GM21367 (cell line): ENCODE measurements around the gene SNX5.
"Not testable (repeated sequence)": the region's sequence is repeated elsewhere in the genome, so short reads cannot be mapped to it uniquely, and the experiment has no call there.

Experiments used
- ATAC-seq: cut with Tn5 transposase; IDR thresholded peaks from one replicate; pipeline ENCODE4 v1.9.1; 2021; ENCODE audit not compliant: unreplicated experiment

Gene SNX5

DNA sequence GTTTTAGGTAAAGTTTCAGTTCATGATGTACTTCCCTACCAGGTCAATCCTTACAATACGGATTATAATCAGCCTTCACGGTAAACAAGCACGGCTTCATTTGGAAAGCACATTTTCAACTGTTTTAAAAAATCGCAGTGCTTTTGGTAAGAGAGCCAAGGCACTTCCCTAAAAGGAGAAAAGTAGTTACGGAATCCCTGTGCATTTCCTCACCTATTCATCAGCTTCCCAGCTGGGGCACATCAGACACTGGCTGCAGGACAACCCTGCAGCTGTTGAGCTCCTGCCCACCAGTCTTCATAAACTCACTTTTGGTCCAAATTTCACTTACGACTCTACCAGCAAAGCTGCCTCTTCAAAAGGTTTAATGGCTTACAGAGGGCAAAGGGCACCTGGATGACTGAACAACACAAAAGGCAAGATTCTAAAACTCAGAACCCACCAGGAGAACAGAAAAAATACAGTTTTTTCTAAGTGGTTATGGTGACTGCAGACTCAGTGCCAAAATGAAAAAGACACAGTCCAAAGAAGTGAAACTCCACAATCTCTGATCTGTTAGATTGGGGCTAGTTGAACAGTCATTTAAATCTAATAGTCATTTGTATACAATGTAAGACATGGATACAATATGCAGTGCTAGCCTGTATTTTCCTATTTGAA, 7.5 kb downstream of the SNX5 start:
- no peak for ATAC-seq

DNA sequence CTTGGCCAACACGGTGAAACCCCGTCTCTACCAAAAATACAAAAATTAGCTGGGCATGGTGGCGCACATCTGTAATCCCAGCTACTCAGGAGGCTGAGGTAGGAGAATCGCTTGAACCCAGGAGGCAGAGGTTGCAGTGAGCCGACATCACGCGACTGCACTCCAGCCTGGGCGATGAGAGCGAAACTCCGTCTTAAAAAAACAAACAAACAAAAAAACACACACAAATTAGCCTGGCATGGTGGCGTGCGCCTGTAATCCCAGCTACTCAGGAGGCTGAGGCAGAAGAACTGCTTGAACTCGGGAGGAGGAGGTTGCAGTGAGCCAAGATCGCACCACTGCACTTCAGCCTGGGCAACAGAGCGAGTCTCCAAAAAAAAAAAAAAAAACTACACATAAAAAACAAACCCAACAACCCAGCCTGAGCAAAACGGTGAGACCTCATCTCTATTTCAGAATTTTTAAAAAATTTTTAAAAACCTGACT, 8.2 kb downstream of the SNX5 start:
- ATAC-seq, result not testable (repeated sequence)

DNA sequence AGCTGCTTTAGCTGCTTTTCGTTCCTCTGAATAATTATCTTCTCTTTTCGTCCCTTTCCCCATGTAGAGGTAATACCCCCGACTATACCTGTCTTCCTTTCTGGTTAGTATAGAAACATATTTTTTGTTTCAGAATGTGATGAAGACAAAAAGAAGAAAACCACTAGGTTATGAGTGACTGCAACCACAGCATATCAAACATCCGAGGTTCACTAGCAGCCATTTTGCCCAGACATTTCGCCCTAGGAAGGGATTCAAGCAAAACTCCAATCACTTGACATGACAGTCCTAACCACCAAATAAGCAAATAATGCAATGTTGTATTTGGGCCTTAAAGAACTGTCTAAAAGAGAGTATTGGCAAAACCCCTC, 9.4 kb downstream of the SNX5 start:
- no peak for ATAC-seq

DNA sequence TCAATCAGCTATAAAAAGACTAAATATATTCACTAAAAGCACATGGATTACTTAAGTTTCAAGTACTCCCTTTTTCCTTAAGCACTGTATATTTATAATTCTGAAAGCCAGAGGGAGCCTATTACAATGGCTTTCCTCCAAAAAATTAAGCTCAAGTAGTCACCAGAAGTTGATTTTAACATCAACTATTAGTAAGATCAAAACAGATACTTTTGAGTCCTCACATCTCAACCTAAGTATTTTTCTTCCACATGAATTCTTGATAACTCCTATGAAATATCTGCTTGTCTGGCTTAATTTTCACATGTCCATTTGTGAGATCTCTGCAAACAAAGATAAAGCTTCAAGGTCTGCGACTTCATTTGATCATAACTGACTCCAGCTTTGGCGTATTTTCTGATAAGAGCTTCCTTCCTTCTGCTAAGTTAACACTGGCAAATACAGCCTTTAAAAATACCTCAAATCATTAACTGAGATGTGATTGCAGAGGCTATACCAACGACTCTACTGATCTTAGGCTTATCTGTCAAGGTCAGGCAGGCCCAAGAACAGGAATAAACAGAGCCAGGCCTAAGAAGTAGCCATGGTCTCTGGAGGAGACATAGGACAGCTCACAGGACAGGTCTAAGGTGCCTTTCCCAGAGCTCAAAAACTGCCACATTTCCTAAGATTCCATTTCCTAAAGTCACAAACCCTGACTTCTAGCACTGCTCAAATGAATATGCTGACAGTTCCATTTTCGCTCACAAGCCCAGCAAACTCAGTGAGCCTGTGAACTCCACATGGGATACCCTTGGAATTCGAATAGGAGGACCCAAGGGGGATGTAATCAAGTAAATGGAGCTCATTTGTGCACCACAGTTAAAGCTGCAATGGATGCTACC, 10.0 kb downstream of the SNX5 start:
- no peak for ATAC-seq

DNA sequence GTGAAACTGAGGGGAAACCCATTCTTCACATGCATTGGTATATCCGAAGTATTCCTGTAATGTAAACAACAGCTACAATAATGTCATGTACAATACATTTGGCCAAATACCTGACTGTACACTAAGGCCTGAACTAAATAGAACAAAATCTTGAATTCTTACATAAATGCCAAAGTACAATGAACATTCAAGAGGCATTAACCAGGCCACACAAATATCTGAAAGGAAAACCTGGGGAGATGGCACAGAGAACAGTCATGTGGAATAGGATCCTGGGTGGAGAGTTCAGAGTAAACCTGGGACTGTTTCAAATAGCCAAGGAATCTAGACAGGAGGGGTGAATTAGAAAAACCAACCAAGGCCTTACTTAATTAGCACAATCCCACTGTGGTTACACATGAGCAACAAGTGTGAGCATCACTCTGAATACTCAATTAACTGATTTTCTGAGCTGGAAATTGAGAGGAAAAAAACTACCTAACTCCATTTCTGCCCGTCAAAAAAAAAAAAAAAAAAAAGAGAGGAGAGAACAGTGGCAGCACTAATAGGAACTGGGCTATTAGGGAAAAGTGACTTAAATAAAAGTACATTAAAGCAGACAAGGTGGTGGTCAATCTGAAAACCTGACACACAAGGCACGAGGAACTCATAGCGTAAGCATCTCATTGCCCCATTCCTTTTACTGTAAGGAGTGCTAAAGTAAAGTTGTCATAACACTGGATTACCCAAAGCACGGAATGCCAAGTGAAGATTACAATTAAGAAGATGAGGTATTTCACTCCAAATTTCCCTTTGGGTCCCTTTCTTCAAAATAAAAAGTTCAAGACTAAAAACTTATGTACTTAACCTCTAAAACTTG, 10.9 kb downstream of the SNX5 start:
- no peak for ATAC-seq

DNA sequence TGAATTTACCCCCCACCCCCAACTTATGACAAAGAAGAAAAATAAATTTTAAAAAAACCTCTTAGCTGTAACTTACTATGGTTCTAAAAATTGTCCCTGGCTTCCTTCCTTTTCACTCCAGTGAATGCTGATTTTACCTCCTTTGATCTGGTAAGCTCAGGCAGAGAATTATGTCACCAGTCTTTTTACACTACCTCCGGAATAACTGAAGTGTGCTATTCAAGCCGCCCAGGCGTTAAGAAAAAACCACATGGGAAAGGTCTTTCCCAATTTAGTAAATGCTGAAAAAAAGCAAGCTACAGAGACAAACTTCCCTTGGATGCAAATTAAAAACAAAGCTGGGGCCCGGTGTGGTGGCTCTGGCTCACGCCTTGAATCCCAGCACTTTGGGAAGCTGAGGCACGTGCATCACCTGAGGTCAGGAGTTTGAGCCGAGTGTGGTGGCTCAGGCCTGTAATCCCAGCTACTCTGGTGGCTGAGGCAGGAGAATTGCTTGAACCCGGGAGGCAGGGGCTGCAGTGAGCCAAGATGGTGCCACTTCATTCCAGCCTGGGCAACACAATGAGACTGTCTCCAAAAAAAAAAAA, 12.4 kb downstream of the SNX5 start:
- ATAC-seq, result no peak

DNA sequence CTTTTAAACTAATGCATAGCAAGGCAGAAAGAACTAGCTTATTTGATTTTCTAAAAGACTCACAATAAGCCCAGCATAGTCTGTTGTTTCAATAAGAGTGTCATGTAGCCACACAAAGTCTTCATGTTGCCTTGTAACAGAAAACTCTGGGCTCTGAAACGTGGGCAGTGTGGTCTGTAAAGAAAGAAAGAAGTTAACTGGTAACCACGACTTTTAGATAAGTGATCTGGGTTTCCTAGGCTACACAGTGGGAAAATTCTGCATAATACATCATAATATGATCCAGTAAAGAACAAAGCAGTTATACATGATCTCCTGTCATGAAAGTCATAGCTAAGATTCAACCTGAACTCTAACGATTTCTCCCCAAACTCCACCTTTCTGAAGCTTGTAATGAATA, 13.3 kb downstream of the SNX5 start:
- no peak for ATAC-seq

DNA sequence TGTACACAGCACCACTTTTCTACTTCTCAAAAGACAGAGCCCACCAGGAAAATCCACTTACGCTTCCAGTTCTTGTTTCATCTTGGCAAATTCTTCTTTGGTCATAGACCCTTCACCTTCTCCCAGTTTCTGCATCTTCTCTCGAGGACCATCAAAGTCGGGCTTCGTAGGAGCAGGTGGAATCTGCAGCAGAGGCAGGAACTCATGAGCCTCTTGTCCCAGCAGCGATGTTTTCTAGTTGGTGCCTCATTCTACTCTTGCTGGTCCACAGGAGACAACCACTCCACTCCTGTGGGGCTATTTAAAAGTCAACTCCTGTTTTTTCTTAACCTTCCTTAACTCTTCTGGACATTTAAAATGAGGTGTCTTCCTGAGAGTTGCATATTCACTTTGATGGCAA, 14.7 kb downstream of the SNX5 start:
- no peak for ATAC-seq

DNA sequence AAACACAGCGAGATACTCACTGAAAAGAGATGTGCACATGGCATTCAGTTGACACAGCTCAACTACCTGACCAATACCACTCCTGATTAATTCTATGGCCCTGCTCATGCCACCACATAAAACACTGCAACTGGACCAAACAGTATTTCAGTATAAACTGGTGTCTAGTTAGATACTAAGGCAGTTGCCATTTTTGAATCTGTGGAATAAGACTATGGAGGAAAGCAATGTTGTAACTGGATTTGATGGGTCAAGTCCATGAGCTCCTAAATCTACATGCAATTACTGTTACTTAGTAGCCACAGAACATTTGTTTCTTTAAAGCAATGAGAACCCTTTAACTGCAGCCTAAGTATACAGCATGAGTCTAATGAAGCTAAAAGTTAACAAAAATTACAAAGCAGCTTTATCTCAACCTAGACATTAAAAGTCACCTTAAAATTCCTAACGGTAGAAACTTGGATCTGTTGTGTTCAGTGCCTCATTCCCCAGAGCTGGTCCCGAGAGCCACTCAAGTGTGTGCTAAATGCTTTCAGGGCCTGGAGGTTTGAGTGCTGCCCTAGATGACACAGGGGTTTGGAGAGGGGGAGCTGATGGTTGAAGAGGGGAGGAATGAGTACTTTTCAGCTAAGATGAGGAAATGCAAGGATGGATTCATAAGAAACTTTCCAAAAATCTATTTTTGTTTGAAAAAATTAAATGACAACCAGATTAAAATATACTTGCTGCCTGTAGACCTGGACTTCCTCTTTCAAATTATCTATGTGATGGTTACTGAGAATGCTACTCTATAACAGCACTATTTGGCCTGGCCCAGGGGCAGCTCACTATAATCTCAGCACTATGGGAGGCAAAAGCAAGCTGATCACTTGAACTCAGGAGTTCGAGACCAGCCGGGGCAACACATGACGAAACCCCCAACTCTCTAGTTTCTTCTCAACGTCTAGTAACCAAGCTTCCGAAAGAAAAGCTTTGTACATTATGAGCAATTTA, 15.6 kb downstream of the SNX5 start:
- ATAC-seq, result no peak

DNA sequence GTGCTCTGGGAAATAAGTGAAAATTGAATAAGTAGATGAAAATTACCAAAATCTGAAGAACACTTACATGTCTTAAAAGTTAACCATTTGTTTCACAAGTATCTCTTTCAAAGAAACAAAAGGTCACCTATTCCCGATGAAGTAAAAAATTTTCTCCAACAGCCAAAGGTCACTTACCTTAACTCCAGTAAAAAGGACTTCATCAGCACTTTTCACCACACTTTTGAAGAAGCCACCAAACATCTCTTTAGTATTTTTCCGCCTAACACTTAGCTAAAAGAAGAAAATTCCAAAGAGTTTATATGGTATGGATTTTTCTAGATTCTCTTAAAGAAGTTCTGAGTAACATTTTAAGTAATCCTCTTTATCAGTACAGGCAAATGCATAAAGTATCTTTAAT, 17.3 kb downstream of the SNX5 start:
- ATAC-seq, result no peak

DNA sequence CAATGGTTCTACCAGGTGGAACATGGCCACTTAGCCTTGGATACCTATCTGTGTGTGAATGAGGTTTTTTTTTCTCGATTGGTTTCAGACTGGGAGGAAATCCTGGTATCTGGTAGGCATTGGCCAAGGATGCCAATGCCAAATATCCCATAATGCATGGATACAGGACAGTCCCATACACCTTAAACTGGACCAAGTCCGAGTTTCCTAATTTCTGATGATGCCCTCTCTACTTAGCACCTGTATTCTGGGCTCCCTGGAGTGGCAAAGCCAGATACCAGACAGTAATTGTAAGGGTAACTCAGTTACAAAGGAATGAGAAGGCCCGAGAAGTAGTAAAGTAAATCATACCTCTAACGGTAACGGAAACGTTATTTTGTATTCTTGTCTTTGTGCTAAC, 17.9 kb downstream of the SNX5 start:
- no peak for ATAC-seq

DNA sequence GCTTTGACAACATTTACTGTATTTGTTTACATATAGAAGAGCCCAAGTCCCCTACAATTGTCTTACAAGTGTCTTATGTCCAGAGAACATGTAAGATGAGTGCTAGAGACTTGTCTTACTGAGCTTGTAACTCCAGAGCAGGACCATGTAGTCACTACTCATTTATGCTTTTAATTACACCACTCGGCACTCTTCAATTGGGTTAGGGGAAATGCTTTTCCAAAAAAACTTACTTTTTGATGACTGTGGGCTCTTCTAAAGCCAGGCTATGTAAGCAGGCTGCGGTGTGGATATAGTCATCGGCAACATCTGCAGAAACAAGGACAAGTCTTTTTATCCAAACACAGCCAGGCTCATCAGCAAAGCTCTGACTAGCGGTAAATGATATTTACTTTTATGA, 18.7 kb downstream of the SNX5 start:
- ATAC-seq, result no peak

DNA sequence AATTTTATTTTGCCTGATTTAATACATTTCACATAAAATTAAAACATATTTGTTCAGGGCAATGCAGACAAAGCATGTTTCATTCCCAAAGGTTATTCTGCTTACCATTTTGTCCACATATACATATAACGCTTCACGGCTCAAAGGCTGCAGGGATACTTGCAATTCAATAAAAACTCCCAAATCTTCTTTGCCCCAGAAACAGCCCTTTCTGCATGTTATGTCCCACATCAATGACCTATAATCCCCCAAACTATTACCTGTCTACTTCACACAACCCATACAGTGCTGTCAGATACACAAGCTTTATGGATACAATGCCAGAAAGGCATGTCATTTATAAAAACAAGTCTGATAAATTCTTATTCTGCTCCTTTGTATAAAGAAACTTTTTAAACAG, 20.2 kb downstream of the SNX5 start:
- ATAC-seq, result no peak

DNA sequence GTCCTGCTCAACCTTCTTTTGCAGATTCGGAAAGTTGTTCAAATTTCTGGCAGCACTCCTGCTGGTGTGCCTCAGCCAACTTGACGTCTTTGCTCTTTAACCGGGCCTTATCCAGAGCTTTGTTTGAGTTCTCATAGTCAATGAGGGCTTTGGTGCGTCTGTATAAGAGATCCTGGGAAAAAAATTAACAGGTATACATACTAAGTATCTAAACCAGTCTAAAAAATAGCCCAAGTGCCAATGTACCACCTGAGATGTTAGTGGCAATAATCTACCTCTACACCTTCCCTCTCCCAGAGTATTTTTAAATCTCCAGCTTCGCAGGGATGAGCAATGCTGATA, 21.1 kb downstream of the SNX5 start:
- ATAC-seq, result no peak

DNA sequence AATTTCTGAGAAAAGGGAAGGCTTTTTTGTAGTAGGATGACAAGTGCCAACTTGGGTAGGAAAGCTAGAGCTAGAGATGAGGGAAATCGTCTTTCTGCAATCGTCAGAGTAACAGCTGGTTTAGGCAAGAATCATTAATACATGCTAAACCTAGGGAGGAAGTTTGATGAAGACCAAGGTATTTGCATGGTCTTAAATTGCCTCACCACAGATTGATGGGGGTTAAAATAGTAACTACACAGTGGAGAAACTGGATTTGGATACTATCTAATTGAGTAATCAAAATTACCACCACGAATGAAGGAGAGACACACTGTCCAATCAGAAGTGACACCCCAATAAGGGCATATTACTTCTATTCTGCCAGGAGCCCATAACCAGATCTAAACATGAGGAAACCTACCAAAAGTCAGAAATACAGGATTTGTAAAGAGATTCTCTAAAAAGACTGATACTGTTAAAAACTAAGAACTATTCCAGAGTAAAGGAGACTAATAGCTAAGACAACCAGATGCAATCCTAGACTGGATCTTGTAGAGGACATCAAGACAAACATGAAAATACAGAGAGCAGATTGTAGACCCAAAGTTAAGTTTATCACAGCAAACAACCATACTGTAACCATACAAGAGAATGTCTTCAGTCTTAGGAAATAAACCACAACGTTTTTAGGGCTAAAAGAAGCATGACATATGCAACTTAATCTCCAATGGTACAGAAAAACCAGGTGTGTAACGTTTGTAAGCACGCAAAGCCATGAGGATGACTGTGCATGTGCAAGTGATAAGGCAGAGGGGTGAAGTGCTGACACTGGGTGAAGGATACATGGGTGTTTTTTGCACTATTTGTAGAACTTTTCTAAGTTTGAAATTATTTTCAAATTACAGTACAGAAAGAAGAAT, 21.8 kb downstream of the SNX5 start:
- no peak for ATAC-seq

DNA sequence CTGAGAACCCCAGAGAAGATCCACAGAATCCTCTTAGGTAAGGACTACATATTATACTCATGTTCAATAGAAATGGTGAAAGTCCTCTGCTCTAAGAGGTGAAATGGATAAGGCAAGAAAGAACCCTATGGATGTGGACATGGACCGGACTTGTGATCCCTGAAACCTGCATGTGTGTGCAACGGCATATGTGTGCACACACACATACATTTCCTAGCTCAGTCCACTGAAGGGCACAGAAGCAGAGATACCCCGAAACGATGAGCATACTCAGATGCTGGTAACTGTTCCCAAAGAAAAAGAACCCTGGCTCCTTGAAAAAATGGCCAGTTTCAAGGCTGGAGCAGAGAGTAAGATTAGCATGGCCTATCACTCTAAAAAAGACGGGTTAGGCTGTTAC, 22.6 kb downstream of the SNX5 start:
- ATAC-seq, result no peak

DNA sequence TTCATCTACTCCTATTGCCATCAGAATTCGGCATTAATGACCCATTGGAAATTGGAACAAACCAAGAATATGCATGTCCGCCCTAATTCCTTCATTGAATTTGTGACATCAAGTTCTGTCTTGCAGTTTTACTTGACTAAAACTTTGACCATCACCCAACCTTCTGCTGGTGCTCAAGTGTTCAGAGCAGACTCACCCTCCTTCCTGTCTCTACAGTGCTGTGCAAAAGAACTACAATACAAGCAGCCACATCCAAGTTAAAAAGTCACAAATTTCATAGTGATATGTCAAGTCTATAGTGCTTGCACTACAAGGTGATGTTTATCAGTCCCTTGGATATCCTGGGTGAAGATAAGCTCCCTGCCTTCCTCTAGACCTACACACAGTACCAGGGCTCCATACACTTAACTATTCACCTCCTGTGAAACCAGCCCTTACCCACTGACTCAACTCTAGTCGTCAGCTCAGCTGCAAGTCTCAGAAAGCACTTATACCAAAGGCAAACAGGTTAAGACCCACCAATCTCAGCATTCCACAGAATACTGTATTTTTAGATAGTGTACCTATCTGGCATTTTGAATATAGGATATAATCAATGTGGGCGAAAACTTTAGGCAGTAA, 23.6 kb downstream of the SNX5 start:
- no peak for ATAC-seq

DNA sequence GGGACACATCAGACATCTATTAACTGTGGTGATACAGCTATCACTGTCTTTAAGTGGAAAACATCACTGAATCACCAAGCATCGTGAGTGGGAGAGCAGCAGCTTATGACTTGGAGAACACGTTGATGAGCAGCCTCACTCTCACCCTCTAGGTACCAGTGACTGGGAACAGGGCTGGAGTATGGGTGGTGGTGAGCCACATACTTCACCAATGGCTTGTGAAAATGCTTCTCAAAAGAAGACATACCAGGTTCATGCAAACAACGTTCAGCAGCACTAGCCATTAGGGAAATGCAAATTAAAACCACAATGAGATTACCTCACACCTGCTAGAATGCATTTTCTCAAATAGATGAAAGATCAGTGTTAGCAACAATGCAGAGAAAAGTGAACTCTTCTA, 25.3 kb downstream of the SNX5 start:
- ATAC-seq, result peak; percentile 71

DNA sequence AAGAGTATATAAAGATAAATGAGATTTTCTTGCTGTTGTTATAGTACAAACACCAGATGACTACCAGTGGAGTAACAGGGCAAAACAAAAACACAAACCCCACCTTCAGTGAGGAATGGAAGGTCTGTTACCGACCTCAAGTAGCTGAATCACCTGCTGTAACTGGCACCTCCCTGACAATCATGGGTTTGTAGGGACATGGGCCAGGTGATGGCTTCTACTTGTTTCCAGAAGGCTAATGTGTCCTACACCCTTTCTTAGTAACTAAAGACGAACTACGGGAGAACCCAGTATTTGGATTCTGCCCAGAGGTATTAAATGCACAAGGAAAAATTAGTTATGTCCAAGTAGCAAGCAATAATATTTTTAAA, 26.8 kb downstream of the SNX5 start:
- no peak for ATAC-seq
